Measurements from ENCODE around the gene RNF223. TPM values are rescaled to one million over a fixed set of nuclear protein-coding genes. Genes with fewer than 3 reads are reported as not detected.

RNF223 gene
- total and polyA plus RNA-seq, 2 of the 13 experiments (the other 11 are each of a cell fraction or from before 2014, with no cell fraction given) = 0.03 TPM; not detected in 1

DNA sequence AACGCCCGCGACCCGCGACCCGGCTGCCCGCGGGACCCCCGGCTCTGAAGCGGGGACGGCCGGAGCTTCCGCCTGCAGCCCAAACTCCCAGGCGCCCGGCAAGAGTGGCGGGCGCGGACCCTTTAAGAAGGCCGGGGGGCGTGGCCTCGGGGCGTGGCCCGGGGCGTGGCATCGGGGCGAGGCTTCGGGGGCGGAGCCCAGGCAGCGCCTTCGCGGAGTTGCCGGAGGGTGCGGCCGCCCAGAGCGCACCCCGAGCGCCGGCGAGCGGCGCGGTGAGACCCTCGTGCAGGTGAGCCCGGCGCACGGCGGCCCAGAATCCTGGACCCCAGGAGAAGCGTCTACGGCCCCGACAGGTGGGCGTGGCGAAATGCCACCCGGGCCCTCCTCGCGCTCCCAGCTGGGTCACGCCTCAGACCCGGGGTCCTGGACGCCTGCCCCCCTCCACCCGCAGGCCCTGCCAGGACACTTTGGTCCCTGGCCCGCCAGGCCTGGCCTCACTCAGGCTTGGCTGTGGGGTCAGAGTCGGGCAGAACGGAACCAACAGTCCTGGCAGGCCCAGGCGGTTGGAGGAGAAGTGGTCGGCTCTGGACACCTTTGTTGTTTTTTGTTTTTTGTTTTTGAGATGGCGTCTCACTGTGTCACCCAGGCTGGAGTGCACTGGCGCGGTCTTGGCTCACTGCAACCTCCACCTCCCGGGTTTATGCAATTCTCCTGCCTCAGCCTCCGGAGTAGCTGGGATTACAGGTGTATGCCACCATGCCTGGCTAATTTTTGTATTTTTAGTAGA, 14.4 kb downstream of the RNF223 start (continued):
- TF ChIP-seq ZNF335 (CRISPR knock-in tag; IDR thresholded peaks at IDR 0.05) (no peak), ZNF30 (CRISPR knock-in tag; IDR thresholded peaks at IDR 0.05) (no peak), FOXC1 (CRISPR knock-in tag; IDR thresholded peaks at IDR 0.05; ENCODE audit: borderline replicate concordance) (0 out of 2 replicates have a peak, but pooled peaks have one; percentile 11), ZNF274 (CRISPR knock-in tag; IDR thresholded peaks at IDR 0.05) (no peak), PPARG (CRISPR knock-in tag; conservative IDR thresholded peaks at IDR 0.05) (no peak), ZNF7 (CRISPR knock-in tag; IDR thresholded peaks at IDR 0.05) (no peak), ZNF777 (CRISPR knock-in tag; IDR thresholded peaks at IDR 0.05) (peak; percentile 24; the same call in 1 of the 2 replicates), ZFP36L1 (CRISPR knock-in tag; IDR thresholded peaks at IDR 0.05) (no peak), RFXANK (CRISPR knock-in tag; IDR thresholded peaks at IDR 0.05) (no peak), HDAC1 (CRISPR knock-in tag; IDR thresholded peaks at IDR 0.05) (peak; percentile 8; the same call in 1 of the 2 replicates), ZNF879 (CRISPR knock-in tag; IDR thresholded peaks at IDR 0.05) (peak; percentile 46; the same call in 1 of the 2 replicates), SP5 (CRISPR knock-in tag; IDR thresholded peaks at IDR 0.05; ENCODE audit: borderline replicate concordance, low read depth) (peak; percentile 64), ZNF205 (CRISPR knock-in tag; IDR thresholded peaks at IDR 0.05) (no peak), ZSCAN20 (CRISPR knock-in tag; IDR thresholded peaks at IDR 0.05; ENCODE audit: borderline replicate concordance) (0 out of 2 replicates have a peak, but pooled peaks have one; percentile 56), POLR2AphosphoS5 (IDR thresholded peaks at IDR 0.05; ENCODE audit: low read depth, low read length) (peak; percentile 50), KDM5A (IDR thresholded peaks at IDR 0.05; ENCODE audit: borderline replicate concordance, low read length) (0 out of 2 replicates have a peak, but pooled peaks have one; percentile 56), NCOR1 (IDR thresholded peaks at IDR 0.05; ENCODE audit: borderline replicate concordance, low read length) (0 out of 2 replicates have a peak, but pooled peaks have one; percentile 43), ZEB1 (IDR thresholded peaks at IDR 0.05; ENCODE audit: insufficient replicate concordance, low read depth) (peak; percentile 47), AGO1 (IDR thresholded peaks at IDR 0.05; ENCODE audit: low read depth, low read length, poor library complexity, severe bottlenecking) (peak; percentile 69), ZNF598 (CRISPR knock-in tag; IDR thresholded peaks at IDR 0.05; ENCODE audit: borderline replicate concordance) (no peak), PITX1 (CRISPR knock-in tag; IDR thresholded peaks at IDR 0.05) (0 out of 2 replicates have a peak, but pooled peaks have one; percentile 10), SAFB2 (CRISPR knock-in tag; IDR thresholded peaks at IDR 0.05; ENCODE audit: borderline replicate concordance, low read depth) (peak; percentile 39; the same call in 1 of the 2 replicates)
- TF ChIP-seq, protein P1, sequence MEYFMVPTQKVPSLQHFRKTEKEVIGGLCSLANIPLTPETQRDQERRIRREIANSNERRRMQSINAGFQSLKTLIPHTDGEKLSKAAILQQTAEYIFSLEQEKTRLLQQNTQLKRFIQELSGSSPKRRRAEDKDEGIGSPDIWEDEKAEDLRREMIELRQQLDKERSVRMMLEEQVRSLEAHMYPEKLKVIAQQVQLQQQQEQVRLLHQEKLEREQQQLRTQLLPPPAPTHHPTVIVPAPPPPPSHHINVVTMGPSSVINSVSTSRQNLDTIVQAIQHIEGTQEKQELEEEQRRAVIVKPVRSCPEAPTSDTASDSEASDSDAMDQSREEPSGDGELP (IDR thresholded peaks at IDR 0.05; ENCODE audit: borderline replicate concordance, low read depth) = no peak; the same call in 1 of the 2 replicates
- TF ChIP-seq, protein P2, sequence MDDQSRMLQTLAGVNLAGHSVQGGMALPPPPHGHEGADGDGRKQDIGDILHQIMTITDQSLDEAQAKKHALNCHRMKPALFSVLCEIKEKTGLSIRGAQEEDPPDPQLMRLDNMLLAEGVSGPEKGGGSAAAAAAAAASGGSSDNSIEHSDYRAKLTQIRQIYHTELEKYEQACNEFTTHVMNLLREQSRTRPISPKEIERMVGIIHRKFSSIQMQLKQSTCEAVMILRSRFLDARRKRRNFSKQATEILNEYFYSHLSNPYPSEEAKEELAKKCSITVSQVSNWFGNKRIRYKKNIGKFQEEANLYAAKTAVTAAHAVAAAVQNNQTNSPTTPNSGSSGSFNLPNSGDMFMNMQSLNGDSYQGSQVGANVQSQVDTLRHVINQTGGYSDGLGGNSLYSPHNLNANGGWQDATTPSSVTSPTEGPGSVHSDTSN (CRISPR knock-in tag; IDR thresholded peaks at IDR 0.05; ENCODE audit: borderline replicate concordance) = no peak
- TF ChIP-seq, protein P3, sequence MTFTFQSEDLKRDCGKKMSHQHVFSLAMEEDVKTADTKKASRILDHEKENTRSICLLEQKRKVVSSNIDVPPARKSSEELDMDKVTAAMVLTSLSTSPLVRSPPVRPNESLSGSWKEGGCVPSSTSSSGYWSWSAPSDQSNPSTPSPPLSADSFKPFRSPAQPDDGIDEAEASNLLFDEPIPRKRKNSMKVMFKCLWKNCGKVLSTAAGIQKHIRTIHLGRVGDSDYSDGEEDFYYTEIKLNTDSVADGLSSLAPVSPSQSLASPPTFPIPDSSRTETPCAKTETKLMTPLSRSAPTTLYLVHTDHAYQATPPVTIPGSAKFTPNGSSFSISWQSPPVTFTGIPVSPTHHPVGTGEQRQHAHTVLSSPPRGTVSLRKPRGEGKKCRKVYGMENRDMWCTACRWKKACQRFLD (CRISPR knock-in tag; IDR thresholded peaks at IDR 0.05; ENCODE audit: borderline replicate concordance) = no peak
- TF ChIP-seq, protein P4, sequence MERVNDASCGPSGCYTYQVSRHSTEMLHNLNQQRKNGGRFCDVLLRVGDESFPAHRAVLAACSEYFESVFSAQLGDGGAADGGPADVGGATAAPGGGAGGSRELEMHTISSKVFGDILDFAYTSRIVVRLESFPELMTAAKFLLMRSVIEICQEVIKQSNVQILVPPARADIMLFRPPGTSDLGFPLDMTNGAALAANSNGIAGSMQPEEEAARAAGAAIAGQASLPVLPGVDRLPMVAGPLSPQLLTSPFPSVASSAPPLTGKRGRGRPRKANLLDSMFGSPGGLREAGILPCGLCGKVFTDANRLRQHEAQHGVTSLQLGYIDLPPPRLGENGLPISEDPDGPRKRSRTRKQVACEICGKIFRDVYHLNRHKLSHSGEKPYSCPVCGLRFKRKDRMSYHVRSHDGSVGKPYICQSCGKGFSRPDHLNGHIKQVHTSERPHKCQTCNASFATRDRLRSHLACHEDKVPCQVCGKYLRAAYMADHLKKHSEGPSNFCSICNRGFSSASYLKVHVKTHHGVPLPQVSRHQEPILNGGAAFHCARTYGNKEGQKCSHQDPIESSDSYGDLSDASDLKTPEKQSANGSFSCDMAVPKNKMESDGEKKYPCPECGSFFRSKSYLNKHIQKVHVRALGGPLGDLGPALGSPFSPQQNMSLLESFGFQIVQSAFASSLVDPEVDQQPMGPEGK (CRISPR knock-in tag; IDR thresholded peaks at IDR 0.05) = peak; percentile 33; the same call in 1 of the 2 replicates

All from HepG2 (cell line).